ENCODE data around the gene CCL21. TPM values are rescaled to one million over a fixed set of nuclear protein-coding genes. Genes with fewer than 3 reads are reported as not detected.
A peak's percentile ranks its signal among the peaks of the same experiment; 100 is the strongest.

CCL21 gene
- total RNA-seq, 2 experiments from 2014 or later: not detected

GRCh38 chr9:34701023-34701768 lies 8.7 kb downstream of the CCL21 start:
- peaks cover 7% of the 10 kb centered on the region for H3K4me1 Mint-ChIP-seq (ENCODE audit: low read depth)
- H3K4me3 Mint-ChIP-seq: peak overlapping the region; percentile 69
- H3K9me3 Mint-ChIP-seq: no peaks in the 10 kb centered on the region
- CTCF ChIA-PET: interaction anchor here (0.5 to 4.8 kb wide), 12 partner anchors 15 to 283 kb away, joined by 3 to 65 read pairs (median 5); partner anchors contain the start of gene GALT
- H3K27me3 Mint-ChIP-seq (ENCODE audit: low read depth): peaks cover 5% of the 10 kb centered on the region
- H3K27ac Mint-ChIP-seq: no peak overlapping the region
- intact Hi-C loops (cut with micrococcal nuclease): loop anchor here (1.0 to 5.0 kb wide), 4 partner anchors 89 to 411 kb away; partner anchors contain the start of genes DNAJB5, ENHO and RPP25L
- no peaks in the 10 kb centered on the region for H3K36me3 Mint-ChIP-seq (ENCODE audit: low read depth)
- peak; percentile 80 for DNase-seq

GRCh38 chr9:34694811-34695210 lies 15.1 kb downstream of the CCL21 start:
- Mint-ChIP-seq H3K4me1 (ENCODE audit: low read depth) (no peaks in the 10 kb centered on the region), H3K4me3 (no peak overlapping the region), H3K36me3 (ENCODE audit: low read depth) (no peaks in the 10 kb centered on the region), H3K9me3 (no peaks in the 10 kb centered on the region), H3K27ac (no peak overlapping the region), H3K27me3 (ENCODE audit: low read depth) (no peaks in the 10 kb centered on the region)
- no peak for DNase-seq
- intact Hi-C loops (cut with micrococcal nuclease): no loop called here
- CTCF ChIA-PET: interaction anchor here (0.6 to 1.5 kb wide), 3 partner anchors 11 to 353 kb away, joined by 3 read pairs; no protein-coding TSS in a partner anchor

- H3K9me3 Mint-ChIP-seq: no peaks in the 10 kb centered on the region
- CTCF ChIA-PET: interaction anchor here (0.6 kb wide), 1 partner anchor 1574 kb away, joined by 3 read pairs; no protein-coding TSS in a partner anchor
- H3K27me3 Mint-ChIP-seq (ENCODE audit: low read depth): no peaks in the 10 kb centered on the region
- no peak for DNase-seq
- intact Hi-C loops (cut with micrococcal nuclease): no loop called here
- no peak overlapping the region for H3K27ac Mint-ChIP-seq
- H3K4me3 Mint-ChIP-seq: no peak overlapping the region
- no peaks in the 10 kb centered on the region for H3K36me3 Mint-ChIP-seq (ENCODE audit: low read depth)
- H3K4me1 Mint-ChIP-seq (ENCODE audit: low read depth): no peaks in the 10 kb centered on the region
These were observed 16.4 kb downstream of the CCL21 start for GRCh38 chr9:34693560-34693959.

GRCh38 chr9:34691936-34692315 lies 18.0 kb downstream of the CCL21 start:
- CTCF ChIA-PET: interaction anchor here (0.7 to 1.2 kb wide), 3 partner anchors 11 to 145 kb away, joined by 3 to 7 read pairs (median 5); no protein-coding TSS in a partner anchor
- H3K4me1 Mint-ChIP-seq (ENCODE audit: low read depth): no peaks in the 10 kb centered on the region
- H3K36me3 Mint-ChIP-seq (ENCODE audit: low read depth): no peaks in the 10 kb centered on the region
- no peaks in the 10 kb centered on the region for H3K9me3 Mint-ChIP-seq
- H3K27me3 Mint-ChIP-seq (ENCODE audit: low read depth): no peaks in the 10 kb centered on the region
- no peak for DNase-seq
- H3K27ac Mint-ChIP-seq: no peak overlapping the region
- intact Hi-C loops (cut with micrococcal nuclease): no loop called here
- H3K4me3 Mint-ChIP-seq: no peak overlapping the region

- CTCF ChIA-PET: interaction anchor here (0.7 to 1.2 kb wide), 2 partner anchors 11 to 144 kb away, joined by 3 to 5 read pairs; no protein-coding TSS in a partner anchor
- Mint-ChIP-seq H3K4me1 (ENCODE audit: low read depth) (no peaks in the 10 kb centered on the region), H3K9me3 (no peaks in the 10 kb centered on the region), H3K36me3 (ENCODE audit: low read depth) (no peaks in the 10 kb centered on the region), H3K27me3 (ENCODE audit: low read depth) (no peaks in the 10 kb centered on the region), H3K27ac (no peak within 1 kb of the TSS), H3K4me3 (no peak within 1 kb of the TSS)
- intact Hi-C loops (cut with micrococcal nuclease): no loop called here
- DNase-seq: no peak
These were observed 18.7 kb downstream of the CCL21 start, which contains the start of gene CCL19 for GRCh38 chr9:34690983-34691935. TSS of gene CCL19 (minus strand) at chr9:34691276. CDS start at chr9:34691139, 137 bp downstream.

- intact Hi-C loops (cut with micrococcal nuclease): no loop called here
- no peaks in the 10 kb centered on the region for H3K36me3 Mint-ChIP-seq (ENCODE audit: low read depth)
- H3K9me3 Mint-ChIP-seq: no peaks in the 10 kb centered on the region
- H3K27ac Mint-ChIP-seq: no peak overlapping the region
- peaks cover 2% of the 10 kb centered on the region for H3K4me1 Mint-ChIP-seq (ENCODE audit: low read depth)
- CTCF ChIA-PET: interaction anchor here (0.6 to 1.1 kb wide), 3 partner anchors 13 to 922 kb away, joined by 3 to 5 read pairs (median 5); no protein-coding TSS in a partner anchor
- no peak for DNase-seq
- H3K4me3 Mint-ChIP-seq: no peak overlapping the region
- H3K27me3 Mint-ChIP-seq (ENCODE audit: low read depth): no peaks in the 10 kb centered on the region
These were observed 20.4 kb downstream of the CCL21 start for GRCh38 chr9:34689512-34689911.

GRCh38 chr9:34689116-34689470 lies 20.8 kb downstream of the CCL21 start:
- no peaks in the 10 kb centered on the region for H3K36me3 Mint-ChIP-seq (ENCODE audit: low read depth)
- intact Hi-C loops (cut with micrococcal nuclease): no loop called here
- no peak for DNase-seq
- CTCF ChIA-PET: interaction anchor here (0.6 to 1.1 kb wide), 2 partner anchors 13 to 922 kb away, joined by 3 to 5 read pairs; no protein-coding TSS in a partner anchor
- H3K27me3 Mint-ChIP-seq (ENCODE audit: low read depth): no peaks in the 10 kb centered on the region
- H3K9me3 Mint-ChIP-seq: no peaks in the 10 kb centered on the region
- no peak overlapping the region for H3K4me3 Mint-ChIP-seq
- peaks cover 6% of the 10 kb centered on the region for H3K4me1 Mint-ChIP-seq (ENCODE audit: low read depth)
- H3K27ac Mint-ChIP-seq: no peak overlapping the region

- no peaks in the 10 kb centered on the region for H3K36me3 Mint-ChIP-seq (ENCODE audit: low read depth)
- H3K4me1 Mint-ChIP-seq (ENCODE audit: low read depth): peaks cover 9% of the 10 kb centered on the region
- no peaks in the 10 kb centered on the region for H3K9me3 Mint-ChIP-seq
- H3K27me3 Mint-ChIP-seq (ENCODE audit: low read depth): no peaks in the 10 kb centered on the region
- no peak for DNase-seq
- no peak overlapping the region for H3K27ac Mint-ChIP-seq
- no peak overlapping the region for H3K4me3 Mint-ChIP-seq
- CTCF ChIA-PET: interaction anchor here (0.6 to 1.1 kb wide), 2 partner anchors 14 to 923 kb away, joined by 3 to 5 read pairs; no protein-coding TSS in a partner anchor
- intact Hi-C loops (cut with micrococcal nuclease): no loop called here
These were observed 21.4 kb downstream of the CCL21 start for GRCh38 chr9:34688329-34689115.

GRCh38 chr9:34687276-34688030 lies 22.5 kb downstream of the CCL21 start:
- H3K4me3 Mint-ChIP-seq: no peak overlapping the region
- no peaks in the 10 kb centered on the region for H3K9me3 Mint-ChIP-seq
- H3K27me3 Mint-ChIP-seq (ENCODE audit: low read depth): no peaks in the 10 kb centered on the region
- H3K36me3 Mint-ChIP-seq (ENCODE audit: low read depth): no peaks in the 10 kb centered on the region
- no peak for DNase-seq
- no peak overlapping the region for H3K27ac Mint-ChIP-seq
- CTCF ChIA-PET: interaction anchor here (0.6 to 2.1 kb wide), 2 partner anchors 12 to 385 kb away, joined by 4 to 17 read pairs; no protein-coding TSS in a partner anchor
- intact Hi-C loops (cut with micrococcal nuclease): no loop called here
- peaks cover 9% of the 10 kb centered on the region for H3K4me1 Mint-ChIP-seq (ENCODE audit: low read depth)

- H3K4me1 Mint-ChIP-seq (ENCODE audit: low read depth): peaks cover 9% of the 10 kb centered on the region
- CTCF ChIA-PET: interaction anchor here (0.6 to 2.1 kb wide), 3 partner anchors 13 to 384 kb away, joined by 4 to 17 read pairs (median 7); no protein-coding TSS in a partner anchor
- no peaks in the 10 kb centered on the region for H3K9me3 Mint-ChIP-seq
- DNase-seq: no peak
- H3K27ac Mint-ChIP-seq: no peak overlapping the region
- no peak overlapping the region for H3K4me3 Mint-ChIP-seq
- H3K27me3 Mint-ChIP-seq (ENCODE audit: low read depth): no peaks in the 10 kb centered on the region
- intact Hi-C loops (cut with micrococcal nuclease): no loop called here
- H3K36me3 Mint-ChIP-seq (ENCODE audit: low read depth): no peaks in the 10 kb centered on the region
These were observed 23.2 kb downstream of the CCL21 start for GRCh38 chr9:34686732-34687131.

GRCh38 chr9:34686231-34686630 lies 23.7 kb downstream of the CCL21 start:
- intact Hi-C loops (cut with micrococcal nuclease): no loop called here
- no peaks in the 10 kb centered on the region for H3K36me3 Mint-ChIP-seq (ENCODE audit: low read depth)
- CTCF ChIA-PET: interaction anchor here (0.5 to 2.1 kb wide), 3 partner anchors 14 to 1467 kb away, joined by 3 to 17 read pairs (median 7); no protein-coding TSS in a partner anchor
- no peak overlapping the region for H3K4me3 Mint-ChIP-seq
- no peaks in the 10 kb centered on the region for H3K27me3 Mint-ChIP-seq (ENCODE audit: low read depth)
- H3K27ac Mint-ChIP-seq: no peak overlapping the region
- no peaks in the 10 kb centered on the region for H3K9me3 Mint-ChIP-seq
- DNase-seq: no peak
- peaks cover 9% of the 10 kb centered on the region for H3K4me1 Mint-ChIP-seq (ENCODE audit: low read depth)
